ENCODE results near the gene B3GNT9.

Gene B3GNT9

GRCh38 chr16:67109407-67110135 lies 41.2 kb downstream of the B3GNT9 start, which contains the start of gene PHAF1:
Gene PHAF1, plus strand, starts transcription at chr16:67109941. Its CDS starts 235 bp downstream, at chr16:67110176.
- peaks cover 5% of the 10 kb centered on the region; the same call in 1 of the 2 replicates for H3K4me1 ChIP-seq (ENCODE audit: control insufficient read depth, insufficient read depth, low read length)
- H3K27ac ChIP-seq (ENCODE audit: low read depth, low read length), result peak within 1 kb of the TSS; percentile 63
- H3K9ac ChIP-seq (ENCODE audit: low read depth, low read length), result peak within 1 kb of the TSS; percentile 45
- no peaks in the 10 kb centered on the region for H3K9me3 ChIP-seq (ENCODE audit: control insufficient read depth, insufficient read depth, low read length)
- peak within 1 kb of the TSS; percentile 87 for H3K4me3 ChIP-seq (ENCODE audit: low read depth, low read length)
- no peaks in the 10 kb centered on the region for H3K36me3 ChIP-seq (ENCODE audit: control insufficient read depth, insufficient read depth, low read length)
- no peaks in the 10 kb centered on the region for H3K27me3 ChIP-seq (ENCODE audit: control insufficient read depth, insufficient read depth, low read length)

- H3K4me3 ChIP-seq (ENCODE audit: low read depth, low read length), result peak overlapping the region; percentile 87
- H3K27me3 ChIP-seq (ENCODE audit: control insufficient read depth, insufficient read depth, low read length), result no peaks in the 10 kb centered on the region
- H3K9ac ChIP-seq (ENCODE audit: low read depth, low read length), result no peak overlapping the region
- H3K36me3 ChIP-seq (ENCODE audit: control insufficient read depth, insufficient read depth, low read length), result no peaks in the 10 kb centered on the region
- H3K27ac ChIP-seq (ENCODE audit: low read depth, low read length), result peak overlapping the region; percentile 63
- peaks cover 5% of the 10 kb centered on the region; the same call in 1 of the 2 replicates for H3K4me1 ChIP-seq (ENCODE audit: control insufficient read depth, insufficient read depth, low read length)
- H3K9me3 ChIP-seq (ENCODE audit: control insufficient read depth, insufficient read depth, low read length), result no peaks in the 10 kb centered on the region
Observed at GRCh38 chr16:67108931-67109406, 41.8 kb downstream of the B3GNT9 start.

DNA sequence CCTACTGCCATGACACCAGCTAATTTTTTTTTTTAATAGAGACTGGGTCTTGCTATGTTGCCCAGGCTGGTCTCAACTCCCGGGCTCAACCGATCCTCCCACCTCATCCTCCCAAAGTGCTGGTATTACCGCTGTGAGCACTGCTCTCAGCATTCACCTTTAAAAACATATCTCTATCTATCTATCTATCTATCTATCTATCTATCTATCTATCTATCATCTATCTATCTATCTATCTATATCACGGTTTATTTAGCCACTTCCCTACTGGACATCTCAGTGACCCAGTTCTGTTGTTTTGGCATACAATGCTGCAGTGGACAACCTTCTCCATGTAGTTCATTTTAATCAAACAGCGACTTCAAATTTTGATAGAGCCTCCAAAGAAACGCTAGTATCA lies 42.3 kb downstream of the B3GNT9 start:
- Histone ChIP-seq H3K27ac (ENCODE audit: low read depth, low read length) (no peak overlapping the region), H3K36me3 (ENCODE audit: control insufficient read depth, insufficient read depth, low read length) (no peaks in the 10 kb centered on the region), H3K27me3 (ENCODE audit: control insufficient read depth, insufficient read depth, low read length) (no peaks in the 10 kb centered on the region), H3K4me3 (ENCODE audit: low read depth, low read length) (no peak overlapping the region), H3K9ac (ENCODE audit: low read depth, low read length) (no peak overlapping the region), H3K4me1 (ENCODE audit: control insufficient read depth, insufficient read depth, low read length) (peaks cover 5% of the 10 kb centered on the region; the same call in 1 of the 2 replicates), H3K9me3 (ENCODE audit: control insufficient read depth, insufficient read depth, low read length) (no peaks in the 10 kb centered on the region)

- Histone ChIP-seq H3K27me3 (ENCODE audit: control insufficient read depth, insufficient read depth, low read length) (no peaks in the 10 kb centered on the region), H3K36me3 (ENCODE audit: control insufficient read depth, insufficient read depth, low read length) (no peaks in the 10 kb centered on the region), H3K9me3 (ENCODE audit: control insufficient read depth, insufficient read depth, low read length) (no peaks in the 10 kb centered on the region), H3K9ac (ENCODE audit: low read depth, low read length) (no peak overlapping the region), H3K4me3 (ENCODE audit: low read depth, low read length) (no peak overlapping the region), H3K27ac (ENCODE audit: low read depth, low read length) (no peak overlapping the region), H3K4me1 (ENCODE audit: control insufficient read depth, insufficient read depth, low read length) (peaks cover 5% of the 10 kb centered on the region; the same call in 1 of the 2 replicates)
Observed at GRCh38 chr16:67105881-67106280, 44.9 kb downstream of the B3GNT9 start.

- no peaks in the 10 kb centered on the region for H3K27me3 ChIP-seq (ENCODE audit: control insufficient read depth, insufficient read depth, low read length)
- H3K36me3 ChIP-seq (ENCODE audit: control insufficient read depth, insufficient read depth, low read length), result no peaks in the 10 kb centered on the region
- no peak overlapping the region for H3K9ac ChIP-seq (ENCODE audit: low read depth, low read length)
- H3K4me1 ChIP-seq (ENCODE audit: control insufficient read depth, insufficient read depth, low read length), result peaks cover 5% of the 10 kb centered on the region; the same call in 1 of the 2 replicates
- H3K4me3 ChIP-seq (ENCODE audit: low read depth, low read length), result no peak overlapping the region
- no peak overlapping the region for H3K27ac ChIP-seq (ENCODE audit: low read depth, low read length)
- H3K9me3 ChIP-seq (ENCODE audit: control insufficient read depth, insufficient read depth, low read length), result no peaks in the 10 kb centered on the region
Observed at GRCh38 chr16:67105246-67105645, 45.6 kb downstream of the B3GNT9 start.

DNA sequence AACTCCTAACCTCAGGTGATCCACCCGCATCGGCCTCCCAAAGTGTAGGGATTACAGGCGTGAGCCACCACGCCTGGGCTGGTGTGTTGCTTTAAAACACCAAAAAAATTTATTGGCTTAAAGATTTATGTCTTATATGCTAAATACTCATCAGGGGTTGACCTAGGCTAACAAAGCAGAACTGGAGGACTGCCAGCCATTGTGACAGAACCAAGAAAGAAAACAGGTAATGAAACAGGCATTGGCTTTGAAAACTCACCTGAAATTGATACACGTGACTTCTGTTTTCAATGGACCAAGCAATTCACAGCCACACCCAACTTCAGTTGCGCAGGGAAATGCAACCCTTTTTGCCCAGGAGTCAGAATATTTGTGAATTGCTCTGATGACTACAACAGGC lies 46.0 kb downstream of the B3GNT9 start:
- Histone ChIP-seq H3K9me3 (ENCODE audit: control insufficient read depth, insufficient read depth, low read length) (no peaks in the 10 kb centered on the region), H3K4me1 (ENCODE audit: control insufficient read depth, insufficient read depth, low read length) (peaks cover 5% of the 10 kb centered on the region; the same call in 1 of the 2 replicates), H3K4me3 (ENCODE audit: low read depth, low read length) (no peak overlapping the region), H3K36me3 (ENCODE audit: control insufficient read depth, insufficient read depth, low read length) (no peaks in the 10 kb centered on the region), H3K27me3 (ENCODE audit: control insufficient read depth, insufficient read depth, low read length) (no peaks in the 10 kb centered on the region), H3K9ac (ENCODE audit: low read depth, low read length) (no peak overlapping the region), H3K27ac (ENCODE audit: low read depth, low read length) (no peak overlapping the region)

- H3K27me3 ChIP-seq (ENCODE audit: control insufficient read depth, insufficient read depth, low read length), result no peaks in the 10 kb centered on the region
- peaks cover 2% of the 10 kb centered on the region; the same call in 1 of the 2 replicates for H3K4me1 ChIP-seq (ENCODE audit: control insufficient read depth, insufficient read depth, low read length)
- H3K9ac ChIP-seq (ENCODE audit: low read depth, low read length), result no peak overlapping the region
- H3K27ac ChIP-seq (ENCODE audit: low read depth, low read length), result no peak overlapping the region
- H3K9me3 ChIP-seq (ENCODE audit: control insufficient read depth, insufficient read depth, low read length), result no peaks in the 10 kb centered on the region
- no peak overlapping the region for H3K4me3 ChIP-seq (ENCODE audit: low read depth, low read length)
- no peaks in the 10 kb centered on the region for H3K36me3 ChIP-seq (ENCODE audit: control insufficient read depth, insufficient read depth, low read length)
Observed at GRCh38 chr16:67104061-67104460, 46.7 kb downstream of the B3GNT9 start.

- Histone ChIP-seq H3K27me3 (ENCODE audit: control insufficient read depth, insufficient read depth, low read length) (no peaks in the 10 kb centered on the region), H3K36me3 (ENCODE audit: control insufficient read depth, insufficient read depth, low read length) (peaks cover 6% of the 10 kb centered on the region), H3K4me3 (ENCODE audit: low read depth, low read length) (no peak overlapping the region), H3K27ac (ENCODE audit: low read depth, low read length) (no peak overlapping the region), H3K9ac (ENCODE audit: low read depth, low read length) (no peak overlapping the region), H3K4me1 (ENCODE audit: control insufficient read depth, insufficient read depth, low read length) (no peaks in the 10 kb centered on the region), H3K9me3 (ENCODE audit: control insufficient read depth, insufficient read depth, low read length) (no peaks in the 10 kb centered on the region)
Observed at GRCh38 chr16:67101311-67102082, 49.3 kb downstream of the B3GNT9 start.

GRCh38 chr16:67100569-67101310 lies 50.1 kb downstream of the B3GNT9 start:
- Histone ChIP-seq H3K9me3 (ENCODE audit: control insufficient read depth, insufficient read depth, low read length) (no peaks in the 10 kb centered on the region), H3K9ac (ENCODE audit: low read depth, low read length) (no peak overlapping the region), H3K4me1 (ENCODE audit: control insufficient read depth, insufficient read depth, low read length) (no peaks in the 10 kb centered on the region), H3K27ac (ENCODE audit: low read depth, low read length) (no peak overlapping the region), H3K27me3 (ENCODE audit: control insufficient read depth, insufficient read depth, low read length) (no peaks in the 10 kb centered on the region), H3K36me3 (ENCODE audit: control insufficient read depth, insufficient read depth, low read length) (peaks cover 6% of the 10 kb centered on the region), H3K4me3 (ENCODE audit: low read depth, low read length) (no peak overlapping the region)

- Histone ChIP-seq H3K4me3 (ENCODE audit: low read depth, low read length) (no peak overlapping the region), H3K9me3 (ENCODE audit: control insufficient read depth, insufficient read depth, low read length) (no peaks in the 10 kb centered on the region), H3K9ac (ENCODE audit: low read depth, low read length) (no peak overlapping the region), H3K27ac (ENCODE audit: low read depth, low read length) (no peak overlapping the region), H3K27me3 (ENCODE audit: control insufficient read depth, insufficient read depth, low read length) (no peaks in the 10 kb centered on the region), H3K4me1 (ENCODE audit: control insufficient read depth, insufficient read depth, low read length) (no peaks in the 10 kb centered on the region), H3K36me3 (ENCODE audit: control insufficient read depth, insufficient read depth, low read length) (peaks cover 8% of the 10 kb centered on the region)
Observed at GRCh38 chr16:67098599-67098998, 52.2 kb downstream of the B3GNT9 start.
